ENCODE data around the gene TUBGCP2. TPM values are rescaled to one million over a fixed set of nuclear protein-coding genes. Genes with fewer than 3 reads are reported as not detected.

The TUBGCP2 gene
- total RNA-seq, 1 experiment from 2014 or later = 92.2 TPM

DNA sequence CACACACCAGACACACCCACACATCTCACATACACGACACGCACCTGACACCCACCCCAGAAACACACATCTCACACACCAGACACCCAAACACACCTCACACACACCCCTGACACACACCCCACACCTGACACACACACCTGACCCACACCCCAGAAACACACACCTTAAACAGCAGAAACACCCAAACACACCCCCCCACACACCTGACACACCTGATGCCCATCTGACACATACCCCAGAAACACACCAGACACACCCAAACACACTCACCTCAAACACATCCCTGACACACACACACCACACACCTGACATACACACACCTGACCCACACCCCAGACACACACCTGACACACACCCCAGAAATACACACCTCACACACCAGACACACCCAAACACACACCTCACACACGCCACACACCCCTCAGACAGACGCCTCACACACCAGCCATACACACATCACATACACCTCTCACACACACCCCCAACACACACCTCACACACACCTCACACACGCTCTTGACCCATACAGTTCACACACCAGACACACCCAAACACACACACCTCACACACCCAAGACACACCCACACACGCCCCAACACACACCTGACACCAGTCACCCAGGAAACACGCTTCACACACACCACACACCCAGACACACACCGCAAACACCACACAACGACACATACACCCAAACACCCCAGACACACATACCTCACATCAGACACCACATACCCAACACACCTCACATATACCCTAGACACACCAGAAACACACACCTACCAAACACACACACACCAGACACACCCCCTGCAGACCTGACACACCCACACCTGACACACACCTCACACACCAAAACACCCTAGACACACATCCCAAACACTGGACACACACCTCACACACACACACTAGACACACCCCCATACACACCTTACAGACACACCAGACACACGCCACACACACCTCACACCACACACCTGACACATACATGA is 29.7 kb upstream of the TUBGCP2 start:
- no peak overlapping the region for H3K4me3 Mint-ChIP-seq (ENCODE audit: unreplicated experiment)
- no peaks in the 10 kb centered on the region for H3K36me3 ChIP-seq (ENCODE audit: control insufficient read depth, insufficient read depth, low read length)
- no peak overlapping the region for H3K27ac Mint-ChIP-seq (ENCODE audit: unreplicated experiment)
- peaks cover 5% of the 10 kb centered on the region for H3K4me1 Mint-ChIP-seq (ENCODE audit: low read depth, unreplicated experiment)
- BruUV-seq (replicated peaks) = no TSS peak
- H3K4me1 ChIP-seq = peaks cover 28% of the 10 kb centered on the region
- H3K27me3 Mint-ChIP-seq (ENCODE audit: insufficient read depth, unreplicated experiment) = peaks cover 8% of the 10 kb centered on the region
- H3K27me3 ChIP-seq (replicated peaks; ENCODE audit: control insufficient read depth, insufficient read depth, low read length) = peaks cover 4% of the 10 kb centered on the region
- peaks cover 24% of the 10 kb centered on the region; the same call in 1 of the 2 replicates for H3K9me3 ChIP-seq
- no peak for TF ChIP-seq CTCF (IDR thresholded peaks at IDR 0.05; ENCODE audit: insufficient read depth in 1 of 2, low read depth in 1 of 2, low read length in 1 of 2, severe bottlenecking in 1 of 2, unreplicated experiment in 1 of 2)
- H3K4me3 ChIP-seq (ENCODE audit: low read depth, low read length) = no peak overlapping the region
- CTCF ChIA-PET = no interaction called here
- no peaks in the 10 kb centered on the region for H3K9me3 Mint-ChIP-seq (ENCODE audit: unreplicated experiment)
- no peak for DNase-seq
- POLR2A ChIA-PET = no interaction called here
- H3K36me3 Mint-ChIP-seq (ENCODE audit: insufficient read depth, unreplicated experiment) = peaks cover 6% of the 10 kb centered on the region
- intact Hi-C loops (cut with micrococcal nuclease; ENCODE audit: unreplicated experiment) = no loop called here

DNA sequence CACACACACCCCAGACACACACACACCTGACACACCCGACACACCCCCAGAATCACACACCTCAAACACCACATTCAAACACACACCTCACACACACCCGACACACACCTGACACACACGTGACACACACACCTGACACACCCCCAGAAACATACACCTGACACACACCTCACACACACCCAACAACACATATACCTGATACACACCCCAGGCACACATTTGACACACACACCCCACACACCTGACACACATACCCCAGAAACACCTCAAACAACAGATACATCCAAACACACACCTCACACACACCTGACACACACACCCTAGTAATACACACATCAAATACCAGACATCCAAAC is 28.7 kb upstream of the TUBGCP2 start:
- no TSS peak for BruUV-seq (replicated peaks)
- Mint-ChIP-seq H3K27ac (ENCODE audit: unreplicated experiment) (no peak overlapping the region), H3K4me3 (ENCODE audit: unreplicated experiment) (no peak overlapping the region), H3K9me3 (ENCODE audit: unreplicated experiment) (no peaks in the 10 kb centered on the region), H3K27me3 (ENCODE audit: insufficient read depth, unreplicated experiment) (peaks cover 18% of the 10 kb centered on the region), H3K36me3 (ENCODE audit: insufficient read depth, unreplicated experiment) (peaks cover 6% of the 10 kb centered on the region), H3K4me1 (ENCODE audit: low read depth, unreplicated experiment) (no peaks in the 10 kb centered on the region)
- CTCF ChIA-PET = no interaction called here
- Histone ChIP-seq H3K36me3 (ENCODE audit: control insufficient read depth, insufficient read depth, low read length) (no peaks in the 10 kb centered on the region), H3K4me3 (ENCODE audit: low read depth, low read length) (no peak overlapping the region), H3K9me3 (peaks cover 29% of the 10 kb centered on the region), H3K27me3 (replicated peaks; ENCODE audit: control insufficient read depth, insufficient read depth, low read length) (peaks cover 4% of the 10 kb centered on the region), H3K4me1 (peaks cover 22% of the 10 kb centered on the region)
- intact Hi-C loops (cut with micrococcal nuclease; ENCODE audit: unreplicated experiment) = no loop called here
- DNase-seq = no peak
- no peak for TF ChIP-seq CTCF (IDR thresholded peaks at IDR 0.05; ENCODE audit: insufficient read depth in 1 of 2, low read depth in 1 of 2, low read length in 1 of 2, severe bottlenecking in 1 of 2, unreplicated experiment in 1 of 2)
- POLR2A ChIA-PET = no interaction called here

DNA sequence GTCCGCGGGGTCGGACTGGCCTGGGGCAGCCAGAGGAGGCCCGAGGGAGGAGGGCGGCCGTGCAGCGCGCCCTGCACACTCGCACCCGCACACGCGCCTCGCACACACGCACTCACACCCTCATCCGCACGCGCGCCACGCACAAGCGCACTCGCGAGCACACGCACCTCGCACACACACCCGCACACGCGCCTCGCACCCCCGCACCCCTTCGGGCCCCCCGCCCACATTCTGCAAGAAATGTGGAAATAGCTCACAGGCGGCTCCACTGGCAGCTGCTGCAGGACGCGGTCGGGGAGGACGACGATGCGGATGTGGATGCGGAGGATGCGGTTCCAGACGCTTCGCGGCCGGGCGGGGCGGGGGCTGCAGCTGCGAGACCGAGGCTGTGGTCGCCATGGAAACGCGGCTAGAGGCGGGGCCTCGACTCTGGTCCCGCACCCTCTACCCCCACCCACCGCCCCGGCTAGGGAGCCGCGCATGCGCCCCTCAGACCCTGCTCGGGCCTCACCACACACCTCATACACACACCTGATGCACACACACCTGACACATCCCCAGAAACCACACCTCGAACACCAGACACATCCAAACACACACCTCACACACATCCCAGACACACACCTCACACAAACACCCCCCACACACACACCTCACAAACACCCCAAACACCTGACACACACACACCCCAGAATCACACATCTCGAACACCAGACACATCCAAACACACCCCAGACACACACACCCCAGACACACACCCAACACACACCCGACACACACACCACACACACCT is 28.1 kb upstream of the TUBGCP2 start, which contains the start of gene CALY:
Gene CALY, minus strand, starts transcription at position 320 of the 793 bp plus-strand sequence. CDS start 7,907 bp downstream, outside the sequence.
- H3K9me3 Mint-ChIP-seq (ENCODE audit: unreplicated experiment) = no peaks in the 10 kb centered on the region
- POLR2A ChIA-PET = interaction anchor here (0.9 kb wide), 1 partner anchor 21 kb away, joined by 3 read pairs; the partner anchor contains the start of gene FUOM
- peak; percentile 80 to 84 for DNase-seq
- CTCF ChIA-PET = interaction anchor here (0.9 kb wide), 1 partner anchor 13 kb away, joined by 8 read pairs; no protein-coding TSS in a partner anchor
- H3K4me1 Mint-ChIP-seq (ENCODE audit: low read depth, unreplicated experiment) = no peaks in the 10 kb centered on the region
- no peak within 1 kb of the TSS for H3K27ac Mint-ChIP-seq (ENCODE audit: unreplicated experiment)
- Histone ChIP-seq H3K4me3 (ENCODE audit: low read depth, low read length) (peak within 1 kb of the TSS; percentile 31), H3K4me1 (peaks cover 22% of the 10 kb centered on the region), H3K36me3 (ENCODE audit: control insufficient read depth, insufficient read depth, low read length) (no peaks in the 10 kb centered on the region), H3K27me3 (replicated peaks; ENCODE audit: control insufficient read depth, insufficient read depth, low read length) (peaks cover 7% of the 10 kb centered on the region), H3K9me3 (peaks cover 29% of the 10 kb centered on the region)
- peaks cover 23% of the 10 kb centered on the region for H3K27me3 Mint-ChIP-seq (ENCODE audit: insufficient read depth, unreplicated experiment)
- no TSS peak for BruUV-seq (replicated peaks)
- intact Hi-C loops (cut with micrococcal nuclease; ENCODE audit: unreplicated experiment) = no loop called here
- H3K4me3 Mint-ChIP-seq (ENCODE audit: unreplicated experiment) = peak within 1 kb of the TSS; percentile 64
- no peak for TF ChIP-seq CTCF (IDR thresholded peaks at IDR 0.05; ENCODE audit: insufficient read depth in 1 of 2, low read depth in 1 of 2, low read length in 1 of 2, severe bottlenecking in 1 of 2, unreplicated experiment in 1 of 2)
- H3K36me3 Mint-ChIP-seq (ENCODE audit: insufficient read depth, unreplicated experiment) = peaks cover 6% of the 10 kb centered on the region
